Peyer's patch (tissue), 4 donors: Measurements from ENCODE around the gene ZNF579. TPM values are rescaled to one million over a fixed set of nuclear protein-coding genes. Genes with fewer than 3 reads are reported as not detected.

Source experiments
- DNase-seq, 3 donors: peaks; one replicate each; pipeline ENCODE4 v3.0.0-alpha.2; 2017 to 2019
- H3K27ac ChIP-seq, 4 donors: fragments of 200-600 bp; sonication (generic); one replicate each; pipeline ENCODE4 v1.5.1; 2016 to 2019
- H3K27me3 ChIP-seq, 2 donors: fragments of 200-600 bp; sonication (generic); one replicate each; pipeline ENCODE4 v1.5.1; 2019
- H3K36me3 ChIP-seq, 3 donors: fragments of 200-600 bp; sonication (generic); one replicate each; pipeline ENCODE4 v1.5.1; 2016 to 2019
- H3K4me1 ChIP-seq, 4 donors: fragments of 200-600 bp; sonication (generic); one replicate each; pipeline ENCODE4 v1.5.1; 2016 to 2019
- H3K4me3 ChIP-seq, 4 donors: fragments of 200-600 bp; sonication (generic); 1 replicate in 3 of 4; 2 replicates in 1 of 4; pipeline ENCODE4 v1.5.1; 2016 to 2019; ENCODE audit warnings: mild to moderate bottlenecking in 1 of 4
- H3K9me3 ChIP-seq, 4 donors: fragments of 200-600 bp; sonication (generic); one replicate each; pipeline ENCODE4 v1.5.1; 2016 to 2019; ENCODE audit warnings: mild to moderate bottlenecking in 1 of 4
- POLR2A ChIP-seq, 2 donors: fragments of 450-650 bp; IDR thresholded peaks; one replicate each; pipeline ENCODE4 v1.5.1; 2017; ENCODE audit warnings: antibody characterized with exemption in 2 of 2, mild to moderate bottlenecking in 2 of 2, moderate library complexity in 2 of 2
- total RNA-seq, 4 donors: library from RNA; depleted of rRNA; stranded (reverse); fragments of >200 nt; gene quantifications; one replicate each; pipeline ENCODE4 v1.1.0, GENCODE V29; 2016
- TF ChIP-seq, protein P1 (sequence below), 6 experiments: fragments of 450-650 bp in 4 of 6; fragments of 200-600 bp in 2 of 6; sonication (generic) in 1 of 6; IDR thresholded peaks; one replicate each; pipeline ENCODE4 v1.5.1; 2017 to 2019; ENCODE audit warnings: antibody characterized with exemption in 6 of 6, mild to moderate bottlenecking in 3 of 6, moderate library complexity in 1 of 6

ZNF579 gene
- total RNA-seq, 4 donors from 2014 or later, result 1.7 to 6.1 (median 3.1) TPM; not detected in 1

DNA sequence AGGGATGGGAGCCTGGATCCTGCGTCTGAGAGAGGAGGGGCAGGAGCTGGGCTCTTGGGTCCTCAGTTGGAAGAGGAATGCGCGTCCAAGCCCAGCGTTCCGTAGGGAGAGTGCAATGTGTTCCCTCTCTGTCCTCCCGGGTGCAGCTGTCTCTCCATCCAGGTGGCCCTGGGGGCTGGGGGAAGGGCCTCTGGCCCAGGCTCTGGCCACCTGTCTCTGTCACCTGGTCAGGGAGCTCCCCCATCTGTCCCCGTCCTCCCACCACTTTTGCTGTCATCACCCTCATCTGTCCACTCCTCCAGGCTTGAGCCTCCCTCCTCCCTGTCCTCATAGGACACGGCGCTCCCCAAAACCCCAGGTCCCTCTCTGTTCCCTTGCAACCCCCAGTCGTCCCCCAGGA is 40.0 kb downstream of the ZNF579 start:
- TF ChIP-seq, protein P1, sequence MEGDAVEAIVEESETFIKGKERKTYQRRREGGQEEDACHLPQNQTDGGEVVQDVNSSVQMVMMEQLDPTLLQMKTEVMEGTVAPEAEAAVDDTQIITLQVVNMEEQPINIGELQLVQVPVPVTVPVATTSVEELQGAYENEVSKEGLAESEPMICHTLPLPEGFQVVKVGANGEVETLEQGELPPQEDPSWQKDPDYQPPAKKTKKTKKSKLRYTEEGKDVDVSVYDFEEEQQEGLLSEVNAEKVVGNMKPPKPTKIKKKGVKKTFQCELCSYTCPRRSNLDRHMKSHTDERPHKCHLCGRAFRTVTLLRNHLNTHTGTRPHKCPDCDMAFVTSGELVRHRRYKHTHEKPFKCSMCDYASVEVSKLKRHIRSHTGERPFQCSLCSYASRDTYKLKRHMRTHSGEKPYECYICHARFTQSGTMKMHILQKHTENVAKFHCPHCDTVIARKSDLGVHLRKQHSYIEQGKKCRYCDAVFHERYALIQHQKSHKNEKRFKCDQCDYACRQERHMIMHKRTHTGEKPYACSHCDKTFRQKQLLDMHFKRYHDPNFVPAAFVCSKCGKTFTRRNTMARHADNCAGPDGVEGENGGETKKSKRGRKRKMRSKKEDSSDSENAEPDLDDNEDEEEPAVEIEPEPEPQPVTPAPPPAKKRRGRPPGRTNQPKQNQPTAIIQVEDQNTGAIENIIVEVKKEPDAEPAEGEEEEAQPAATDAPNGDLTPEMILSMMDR (IDR thresholded peaks at IDR 0.05), result no peak
- no peak for TF ChIP-seq POLR2A (IDR thresholded peaks at IDR 0.05)
- H3K4me1 ChIP-seq, result no peaks in the 10 kb centered on the region
- no peak overlapping the region for H3K27ac ChIP-seq
- H3K9me3 ChIP-seq, result no peaks in the 10 kb centered on the region
- no peak overlapping the region for H3K4me3 ChIP-seq
- no peak for DNase-seq
- H3K27me3 ChIP-seq, result no peaks in the 10 kb centered on the region
- no peaks in the 10 kb centered on the region for H3K36me3 ChIP-seq

GRCh38 chr19:55539090-55539984 is 41.3 kb downstream of the ZNF579 start:
- Histone ChIP-seq H3K27ac (no peak overlapping the region), H3K27me3 (no peaks in the 10 kb centered on the region), H3K36me3 (no peaks in the 10 kb centered on the region), H3K9me3 (no peaks in the 10 kb centered on the region), H3K4me1 (no peaks in the 10 kb centered on the region), H3K4me3 (no peak overlapping the region)
- no peak for DNase-seq
- TF ChIP-seq, protein P1 (IDR thresholded peaks at IDR 0.05), result no peak
- no peak for TF ChIP-seq POLR2A (IDR thresholded peaks at IDR 0.05)

- Histone ChIP-seq H3K4me1 (no peaks in the 10 kb centered on the region), H3K27me3 (no peaks in the 10 kb centered on the region), H3K4me3 (no peak overlapping the region), H3K9me3 (no peaks in the 10 kb centered on the region), H3K27ac (no peak overlapping the region), H3K36me3 (no peaks in the 10 kb centered on the region)
- TF ChIP-seq POLR2A (IDR thresholded peaks at IDR 0.05), result no peak
- TF ChIP-seq, protein P1 (IDR thresholded peaks at IDR 0.05), result no peak
- no peak for DNase-seq
Measured at GRCh38 chr19:55538132-55538531, 42.5 kb downstream of the ZNF579 start.

GRCh38 chr19:55537741-55538111 is 42.9 kb downstream of the ZNF579 start:
- DNase-seq, result no peak
- Histone ChIP-seq H3K4me3 (no peak overlapping the region), H3K27ac (no peak overlapping the region), H3K4me1 (no peaks in the 10 kb centered on the region), H3K9me3 (no peaks in the 10 kb centered on the region), H3K27me3 (no peaks in the 10 kb centered on the region), H3K36me3 (no peaks in the 10 kb centered on the region)
- TF ChIP-seq POLR2A (IDR thresholded peaks at IDR 0.05), result no peak
- TF ChIP-seq, protein P1 (IDR thresholded peaks at IDR 0.05), result no peak

DNA sequence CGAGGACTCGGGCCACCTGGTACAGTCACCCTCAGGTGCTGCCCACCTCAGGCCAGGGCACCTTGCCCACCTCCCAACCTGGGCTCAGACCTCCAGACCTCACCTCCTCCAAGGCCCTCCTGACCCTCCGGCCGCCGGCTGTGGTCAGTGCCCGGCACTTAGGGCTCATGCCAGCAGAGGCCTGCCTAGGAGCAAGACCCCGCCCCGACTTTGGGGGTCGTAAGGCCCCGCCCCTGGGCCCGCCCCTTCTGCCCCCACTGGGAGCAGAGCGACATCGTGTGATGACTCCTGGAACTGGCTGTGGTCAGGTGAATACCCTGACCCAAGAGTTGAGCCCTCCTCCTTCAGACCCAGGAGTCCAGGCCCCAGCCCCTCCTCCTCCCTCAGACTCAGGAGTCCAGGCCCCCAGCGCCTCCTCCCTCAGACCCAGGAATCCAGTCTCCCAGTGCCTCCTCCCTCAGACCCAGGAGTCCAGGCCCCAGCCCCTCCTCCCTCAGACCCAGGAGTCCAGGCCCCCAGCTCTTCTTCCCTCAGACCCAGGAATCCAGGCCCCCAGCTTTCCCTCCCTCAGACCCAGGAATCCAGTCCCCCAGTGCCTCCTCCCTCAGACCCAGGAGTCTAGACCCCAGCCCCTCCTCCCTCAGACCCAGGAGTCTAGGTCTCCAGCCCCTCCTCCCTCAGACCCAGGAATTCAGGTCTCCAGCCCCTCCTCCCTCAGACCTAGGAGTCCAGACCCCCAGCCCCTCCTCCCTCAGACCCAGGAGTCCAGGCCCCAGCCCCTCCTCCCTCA is 43.5 kb downstream of the ZNF579 start, which contains the start of gene SBK2:
Gene SBK2, minus strand, starts transcription at position 183 of the 790 bp plus-strand sequence. CDS start 839 bp downstream, outside the sequence.
- Histone ChIP-seq H3K4me3 (no peak within 1 kb of the TSS), H3K27me3 (no peaks in the 10 kb centered on the region), H3K27ac (no peak within 1 kb of the TSS), H3K9me3 (no peaks in the 10 kb centered on the region), H3K4me1 (no peaks in the 10 kb centered on the region), H3K36me3 (no peaks in the 10 kb centered on the region)
- no peak for DNase-seq
- no peak for TF ChIP-seq POLR2A (IDR thresholded peaks at IDR 0.05)
- TF ChIP-seq, protein P1 (IDR thresholded peaks at IDR 0.05), result no peak
